ENCODE results near the gene BCAS1.

- TF ChIP-seq, protein P1, sequence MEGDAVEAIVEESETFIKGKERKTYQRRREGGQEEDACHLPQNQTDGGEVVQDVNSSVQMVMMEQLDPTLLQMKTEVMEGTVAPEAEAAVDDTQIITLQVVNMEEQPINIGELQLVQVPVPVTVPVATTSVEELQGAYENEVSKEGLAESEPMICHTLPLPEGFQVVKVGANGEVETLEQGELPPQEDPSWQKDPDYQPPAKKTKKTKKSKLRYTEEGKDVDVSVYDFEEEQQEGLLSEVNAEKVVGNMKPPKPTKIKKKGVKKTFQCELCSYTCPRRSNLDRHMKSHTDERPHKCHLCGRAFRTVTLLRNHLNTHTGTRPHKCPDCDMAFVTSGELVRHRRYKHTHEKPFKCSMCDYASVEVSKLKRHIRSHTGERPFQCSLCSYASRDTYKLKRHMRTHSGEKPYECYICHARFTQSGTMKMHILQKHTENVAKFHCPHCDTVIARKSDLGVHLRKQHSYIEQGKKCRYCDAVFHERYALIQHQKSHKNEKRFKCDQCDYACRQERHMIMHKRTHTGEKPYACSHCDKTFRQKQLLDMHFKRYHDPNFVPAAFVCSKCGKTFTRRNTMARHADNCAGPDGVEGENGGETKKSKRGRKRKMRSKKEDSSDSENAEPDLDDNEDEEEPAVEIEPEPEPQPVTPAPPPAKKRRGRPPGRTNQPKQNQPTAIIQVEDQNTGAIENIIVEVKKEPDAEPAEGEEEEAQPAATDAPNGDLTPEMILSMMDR (IDR thresholded peaks at IDR 0.05) = no peak
- TF ChIP-seq POLR2AphosphoS5 (IDR thresholded peaks at IDR 0.05) = no peak
Measured at GRCh38 chr20:54073288-54073687, 2.9 kb upstream of the BCAS1 start.

Measured in prostate gland (tissue), 2 donors.